PC-3 (cell line): Measurements from ENCODE around the gene STAG1. TPM values are rescaled to one million over a fixed set of nuclear protein-coding genes. Genes with fewer than 3 reads are reported as not detected.
"Not testable (repeated sequence)": the region's sequence is repeated elsewhere in the genome, so short reads cannot be mapped to it uniquely, and the experiment has no call there.

Experiments
- ATAC-seq: fragments of 200-7000 bp; cut with Tn5 transposase; 2 replicates; pipeline ENCODE4 v1.9.1; 2020; ENCODE audit warnings: mild to moderate bottlenecking, moderate library complexity
- BruUV-seq: library from RNA; stranded (reverse); fragments of 400-500 nt; replicated peaks from 2 replicates; lab custom pipeline; 2021; lab: Mats Ljungman, UMichigan
- CTCF ChIA-PET: fragments of 300-600 bp; sonication (Branson Sonifier 250); formaldehyde crosslinking; loops from one replicate; lab custom pipeline; 2022; ENCODE audit warnings: antibody characterized with exemption; lab: Charles Lee
- POLR2A ChIA-PET: fragments of 300-600 bp; sonication (Branson Sonifier 250); formaldehyde crosslinking; loops from one replicate; lab custom pipeline; 2022; ENCODE audit warnings: antibody characterized with exemption; ENCODE audit not compliant: unreplicated experiment; lab: Charles Lee
- DNase-seq: peaks from one replicate; pipeline ENCODE4 v3.0.0-alpha.2; 2015
- H2AFZ ChIP-seq: fragments of 300-600 bp; sonication (generic); 2 replicates; pipeline ENCODE4 v1.6.0; 2016; ENCODE audit warnings: antibody characterized with exemption, low read length
- H3F3A ChIP-seq: fragments of 300-600 bp; sonication (generic); one replicate; pipeline ENCODE4 v1.6.0; 2017; ENCODE audit warnings: antibody characterized with exemption, low read length, control low read depth, mild to moderate bottlenecking; ENCODE audit not compliant: unreplicated experiment
- H3K27ac ChIP-seq: fragments of 300-600 bp; sonication (generic); 2 replicates; pipeline ENCODE4 v1.5.1; 2016; ENCODE audit warnings: mild to moderate bottlenecking, low read length
- H3K27me3 ChIP-seq: fragments of 300-600 bp; sonication (generic); 2 replicates; pipeline ENCODE4 v1.6.1; 2016; ENCODE audit warnings: low read length, mixed read lengths
- H3K36me3 ChIP-seq: fragments of 300-600 bp; sonication (generic); 2 replicates; pipeline ENCODE4 v1.6.1; 2016; ENCODE audit warnings: low read depth, mixed run types, low read length, mixed read lengths
- H3K4me1 ChIP-seq: fragments of 300-600 bp; sonication (generic); 2 replicates; pipeline ENCODE4 v1.5.1; 2016; ENCODE audit warnings: low read length; ENCODE audit not compliant: insufficient read depth
- H3K4me2 ChIP-seq: fragments of 300-600 bp; sonication (generic); 2 replicates; pipeline ENCODE4 v1.6.0; 2016; ENCODE audit warnings: low read length
- H3K4me3 ChIP-seq: fragments of 300-600 bp; sonication (generic); 2 replicates; pipeline ENCODE4 v1.5.1; 2016; ENCODE audit warnings: mild to moderate bottlenecking, low read length, mixed read lengths
- H3K79me2 ChIP-seq: fragments of 300-600 bp; sonication (generic); 2 replicates; pipeline ENCODE4 v1.6.1; 2017; ENCODE audit warnings: low read length, mixed read lengths
- H3K9ac ChIP-seq: fragments of 300-600 bp; sonication (generic); 2 replicates; pipeline ENCODE4 v1.6.0; 2016; ENCODE audit warnings: mild to moderate bottlenecking, low read length
- H3K9me2 ChIP-seq: fragments of 300-600 bp; sonication (generic); replicated peaks from 2 replicates; pipeline ENCODE4 v1.6.1; 2016; ENCODE audit warnings: mixed run types, low read length, mixed read lengths
- H3K9me3 ChIP-seq: fragments of 300-600 bp; sonication (generic); 2 replicates; pipeline ENCODE4 v1.6.1; 2016; ENCODE audit warnings: low read length, mixed read lengths
- H4K20me1 ChIP-seq: fragments of 300-600 bp; sonication (generic); 2 replicates; pipeline ENCODE4 v1.6.1; 2016; ENCODE audit warnings: low read length, mixed read lengths
- CTCF ChIP-seq: fragments of 300-600 bp; sonication (generic); conservative IDR thresholded peaks from 2 replicates; pipeline ENCODE4 v1.5.1; 2017; ENCODE audit warnings: antibody characterized with exemption, low read depth, mild to moderate bottlenecking, low read length
- EZH2 ChIP-seq: fragments of 300-600 bp; sonication (generic); IDR thresholded peaks from one replicate; pipeline ENCODE4 v1.6.1; 2017; ENCODE audit warnings: antibody characterized with exemption, mild to moderate bottlenecking, low read length; ENCODE audit not compliant: unreplicated experiment
- EZH2phosphoT487 ChIP-seq: fragments of 300-600 bp; sonication (generic); IDR thresholded peaks from 2 replicates; pipeline ENCODE4 v1.6.1; 2018; ENCODE audit warnings: mild to moderate bottlenecking, antibody characterized with exemption, low read length, borderline replicate concordance
- intact Hi-C: fragments of 100-400 bp; cut with micrococcal nuclease; formaldehyde crosslinking; loops from 2 replicates; pipeline ENCODE4 v1.9.0; 2023
- total RNA-seq: library from RNA; depleted of rRNA; stranded (reverse); fragments of >200 nt; gene quantifications from 2 replicates; pipeline ENCODE4 v1.2.3, GENCODE V29; 2014

Gene STAG1
- total RNA-seq, 1 experiment from 2014 or later, result 14.6 TPM

GRCh38 chr3:136711277-136711676 lies 40.9 kb downstream of the STAG1 start:
- DNase-seq (no peak), ATAC-seq (no peak)
- peaks cover 72% of the 10 kb centered on the region for H3K79me2 ChIP-seq
- no peaks in the 10 kb centered on the region for H3K27me3 ChIP-seq
- H3K27ac ChIP-seq, result no peak overlapping the region
- H3K4me1 ChIP-seq, result no peaks in the 10 kb centered on the region
- no peak overlapping the region for H3K4me3 ChIP-seq
- no peaks in the 10 kb centered on the region for H3K9me2 ChIP-seq
- CTCF ChIA-PET, result no interaction called here
- H3K36me3 ChIP-seq, result no peaks in the 10 kb centered on the region
- no peak overlapping the region for H3K9ac ChIP-seq
- H3F3A ChIP-seq, result no peaks in the 10 kb centered on the region
- POLR2A ChIA-PET, result no interaction called here
- no peaks in the 10 kb centered on the region for H3K9me3 ChIP-seq
- intact Hi-C loops, result no loop called here
- no TSS peak for BruUV-seq
- no peak for TF ChIP-seq EZH2
- no peak for TF ChIP-seq EZH2phosphoT487
- TF ChIP-seq CTCF, result no peak
- no peak overlapping the region for H2AFZ ChIP-seq
- no peak overlapping the region for H3K4me2 ChIP-seq
- H4K20me1 ChIP-seq, result no peaks in the 10 kb centered on the region

GRCh38 chr3:136709775-136710174 lies 42.4 kb downstream of the STAG1 start:
- H3K4me2 ChIP-seq, H3K9ac ChIP-seq, DNase-seq, BruUV-seq, H3K27me3 ChIP-seq, CTCF ChIA-PET, H3F3A ChIP-seq, H3K36me3 ChIP-seq, intact Hi-C loops, H3K9me3 ChIP-seq, H3K4me3 ChIP-seq, H4K20me1 ChIP-seq, H2AFZ ChIP-seq, H3K27ac ChIP-seq, H3K9me2 ChIP-seq, ATAC-seq, H3K4me1 ChIP-seq: not testable (repeated sequence)
- POLR2A ChIA-PET, result interaction anchor here (0.8 kb wide), 1 partner anchor 19 kb away, joined by 3 read pairs; no protein-coding TSS in a partner anchor
- peaks cover 83% of the 10 kb centered on the region for H3K79me2 ChIP-seq

GRCh38 chr3:136708333-136708985 lies 43.7 kb downstream of the STAG1 start:
- Histone ChIP-seq H3K9me2 (no peaks in the 10 kb centered on the region), H3F3A (no peaks in the 10 kb centered on the region), H3K9me3 (no peaks in the 10 kb centered on the region), H2AFZ (no peak overlapping the region), H3K4me2 (no peak overlapping the region), H4K20me1 (no peaks in the 10 kb centered on the region), H3K4me3 (no peak overlapping the region), H3K9ac (no peak overlapping the region), H3K27me3 (no peaks in the 10 kb centered on the region), H3K79me2 (peaks cover 84% of the 10 kb centered on the region), H3K36me3 (no peaks in the 10 kb centered on the region), H3K4me1 (no peaks in the 10 kb centered on the region), H3K27ac (no peak overlapping the region)
- ATAC-seq, result no peak
- DNase-seq, result no peak
- ChIA-PET POLR2A (interaction anchor here (0.8 kb wide), 1 partner anchor 17 kb away, joined by 3 read pairs; no protein-coding TSS in a partner anchor), CTCF (no interaction called here)
- intact Hi-C loops, result no loop called here
- TF ChIP-seq CTCF, result no peak
- no peak for TF ChIP-seq EZH2
- no TSS peak for BruUV-seq
